HG02973 (cell line): ENCODE data around the gene PRRC2B.
"Not testable (repeated sequence)": the region's sequence is repeated elsewhere in the genome, so short reads cannot be mapped to it uniquely, and the experiment has no call there.

ENCODE experiments used
- ATAC-seq: cut with Tn5 transposase; IDR thresholded peaks from one replicate; pipeline ENCODE4 v1.9.1; 2021; ENCODE audit warnings: moderate library complexity; ENCODE audit not compliant: unreplicated experiment

The PRRC2B gene

DNA sequence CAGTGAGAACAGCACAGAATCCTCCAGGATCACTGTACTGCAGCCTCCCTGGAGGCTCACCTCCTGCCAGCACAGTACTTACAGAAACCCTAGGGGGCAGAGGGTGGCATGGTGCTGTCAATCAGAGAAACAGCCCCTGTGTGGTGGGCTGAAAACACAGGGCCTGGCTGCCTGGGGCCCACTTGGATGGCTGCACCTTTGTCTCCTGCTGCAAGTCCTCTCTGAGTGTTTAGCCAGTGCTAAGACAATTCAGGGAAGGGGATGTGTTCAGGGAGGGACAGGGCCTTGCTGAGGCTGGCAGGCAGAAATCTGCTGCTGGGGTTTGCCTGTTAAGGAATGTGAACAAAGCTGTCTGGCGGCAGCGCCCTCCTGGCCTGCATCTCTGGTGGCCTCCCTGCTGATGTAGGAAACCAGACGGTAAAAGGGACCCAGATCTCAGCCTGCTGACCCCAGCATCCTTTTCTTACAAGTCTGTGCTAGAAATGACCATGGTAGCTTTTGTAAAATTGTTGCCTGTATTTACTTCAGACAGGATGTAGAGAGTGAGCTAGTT, 39.5 kb downstream of the PRRC2B start:
- ATAC-seq = no peak

GRCh38 chr9:131434673-131435072, 40.8 kb downstream of the PRRC2B start:
- ATAC-seq = no peak

DNA sequence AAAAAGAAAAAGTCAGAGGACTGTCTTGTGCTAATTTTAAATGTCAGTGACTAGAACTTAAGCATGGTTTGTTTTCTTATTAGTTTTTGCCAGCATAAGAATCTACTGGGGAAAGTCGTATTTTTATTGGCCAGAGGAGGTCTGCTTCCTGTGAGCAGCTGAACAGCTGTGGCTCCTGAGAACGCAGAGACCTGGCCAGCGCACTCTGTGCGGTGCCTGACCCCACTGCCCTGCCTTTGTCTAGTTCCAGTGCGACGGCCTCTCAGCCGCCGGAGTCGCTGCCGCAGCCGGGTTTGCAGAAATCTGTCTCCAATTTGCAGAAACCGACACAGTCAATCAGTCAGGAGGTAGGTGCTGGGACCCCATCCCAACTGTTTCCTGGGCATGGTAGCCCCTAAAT, 42.5 kb downstream of the PRRC2B start:
- no peak for ATAC-seq

- no peak for ATAC-seq
These were observed 43.0 kb downstream of the PRRC2B start for GRCh38 chr9:131436865-131437271.

DNA sequence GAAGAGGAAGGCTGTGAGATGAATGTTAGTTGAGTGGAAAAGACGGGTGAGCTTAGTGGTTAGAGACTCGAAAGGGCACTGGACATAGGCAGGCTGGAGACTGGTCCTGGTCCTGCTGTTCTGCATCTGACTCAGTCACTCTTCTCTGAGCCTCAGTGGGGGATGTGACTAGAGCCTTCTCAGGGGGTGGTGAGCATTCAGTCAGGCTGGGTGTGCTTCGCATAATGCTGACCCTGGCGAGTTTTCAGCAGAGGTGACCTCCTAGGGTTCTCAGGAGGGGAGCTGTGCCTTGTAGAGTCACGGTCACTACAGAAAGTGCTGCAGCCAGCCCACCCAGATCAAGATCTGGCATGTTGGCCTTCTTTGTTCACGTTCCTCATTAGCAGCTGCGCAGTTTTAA, 44.3 kb downstream of the PRRC2B start:
- no peak for ATAC-seq

DNA sequence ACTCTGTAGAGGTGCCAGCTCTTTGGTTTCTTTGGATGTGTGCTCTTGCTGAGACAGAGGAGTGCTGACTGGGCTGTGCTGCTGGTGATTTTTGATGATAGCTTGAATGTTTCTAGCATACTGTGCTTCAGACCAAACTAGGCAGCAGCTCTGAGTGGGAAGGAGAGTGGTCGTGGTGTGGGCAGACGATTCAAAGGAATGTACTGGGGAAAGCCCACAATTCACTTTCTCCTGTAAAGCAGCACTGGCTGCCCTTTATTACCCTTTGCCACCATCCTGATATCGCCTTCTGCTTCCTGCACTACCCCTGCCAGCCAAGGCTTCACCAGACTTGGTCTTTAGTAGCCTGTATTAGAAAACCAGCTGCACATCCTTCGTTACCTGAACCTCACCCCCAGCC, 45.3 kb downstream of the PRRC2B start:
- no peak for ATAC-seq

DNA sequence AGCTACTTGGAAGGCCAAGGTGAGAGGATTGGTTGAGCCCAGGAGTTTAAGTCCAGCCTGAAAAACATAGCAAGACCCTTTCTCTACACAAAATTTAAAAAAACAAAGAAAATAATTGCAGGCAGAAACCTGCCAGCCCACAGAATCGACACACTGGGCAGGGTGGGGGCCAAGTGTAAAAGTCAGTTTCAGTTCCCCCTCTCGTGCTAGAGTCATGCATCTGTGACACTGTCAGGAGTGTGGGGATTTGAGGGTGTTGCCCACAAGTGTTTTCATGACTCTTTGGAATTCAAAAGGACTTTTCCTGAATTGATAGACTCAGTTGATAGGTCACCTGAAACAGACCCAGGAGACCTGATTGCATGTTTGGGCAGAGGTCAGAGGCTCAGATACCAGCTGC, 47.6 kb downstream of the PRRC2B start:
- no peak for ATAC-seq

DNA sequence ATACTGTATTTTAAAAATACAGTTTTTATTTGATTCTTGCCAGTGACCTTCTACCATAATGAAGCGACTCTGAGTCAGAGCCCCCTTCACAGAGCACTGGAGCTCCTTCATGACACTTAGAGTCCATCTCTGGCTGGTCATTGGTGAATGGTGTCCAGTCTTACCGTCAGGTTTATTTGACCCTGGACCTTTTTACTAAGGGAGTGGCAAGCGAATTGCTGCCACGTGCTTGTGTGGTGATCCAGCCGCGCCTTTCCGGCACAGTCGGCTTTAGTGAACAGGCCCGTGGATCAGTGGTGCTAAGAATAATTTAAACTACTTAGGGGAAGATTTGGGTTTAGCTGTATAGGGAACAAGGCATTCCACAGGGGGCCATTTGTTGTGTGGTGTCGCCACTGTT, 48.5 kb downstream of the PRRC2B start:
- ATAC-seq = no peak

- no peak for ATAC-seq
These were observed 49.8 kb downstream of the PRRC2B start for GRCh38 chr9:131443648-131444047.

DNA sequence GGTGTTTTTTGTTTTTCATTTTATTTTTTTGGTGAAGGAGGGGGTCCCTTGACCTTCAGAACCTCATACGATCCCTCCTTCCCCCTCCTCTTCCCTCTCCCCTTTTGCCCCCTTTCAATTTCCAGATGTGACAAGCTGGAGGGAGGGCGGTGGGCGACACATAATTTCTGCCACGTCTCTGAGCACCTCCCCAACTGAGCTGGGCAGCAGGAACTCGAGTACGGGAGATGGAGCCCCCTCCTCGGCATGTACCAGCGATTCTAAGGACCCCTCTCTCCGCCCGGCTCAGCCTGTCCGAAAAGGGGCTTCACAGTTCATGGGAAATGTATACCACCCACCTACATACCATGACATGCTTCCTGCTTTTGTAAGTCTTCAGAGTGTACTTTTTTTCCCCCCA, 52.4 kb downstream of the PRRC2B start:
- ATAC-seq = no peak

DNA sequence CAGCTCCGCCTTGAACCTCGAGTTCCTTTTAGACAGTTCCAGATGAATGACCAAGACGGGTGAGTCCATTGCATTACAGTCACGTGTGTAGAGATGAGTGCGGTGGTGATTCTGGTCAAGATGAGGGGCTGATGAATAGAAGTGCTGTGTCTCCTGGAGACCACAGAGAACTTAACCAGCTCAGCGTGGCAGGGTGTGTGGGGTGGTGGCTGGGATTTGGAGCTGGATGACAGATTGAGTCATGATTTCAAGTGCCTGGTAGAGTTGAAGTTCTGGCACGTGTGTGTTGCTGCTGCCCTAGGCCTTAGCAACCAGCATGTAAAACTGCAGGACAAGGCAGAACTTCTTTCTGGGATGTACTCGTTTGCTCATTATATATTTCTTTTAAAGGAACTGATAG, 53.3 kb downstream of the PRRC2B start:
- no peak for ATAC-seq

DNA sequence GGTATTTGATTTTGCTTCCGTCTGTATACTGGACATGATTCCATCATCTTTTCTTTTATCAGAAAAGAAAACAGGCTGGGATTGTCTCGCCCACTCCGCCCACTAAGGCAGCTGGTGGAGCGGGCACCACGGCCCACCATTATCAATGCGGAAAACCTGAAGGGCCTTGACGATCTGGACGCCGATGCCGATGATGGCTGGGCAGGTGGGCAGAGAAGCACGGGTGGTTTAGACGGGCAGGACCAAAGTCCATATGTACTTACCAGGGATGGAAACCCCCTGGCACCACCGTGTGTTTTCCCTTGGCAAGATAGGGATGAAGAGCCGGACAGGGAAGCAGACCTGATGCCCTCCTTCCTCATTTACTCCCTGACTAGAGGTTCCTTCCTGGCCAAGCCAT, 53.7 kb downstream of the PRRC2B start:
- ATAC-seq = no peak

GRCh38 chr9:131448818-131449217, 54.9 kb downstream of the PRRC2B start:
- ATAC-seq = no peak

- no peak for ATAC-seq
These were observed 55.4 kb downstream of the PRRC2B start for GRCh38 chr9:131449276-131449675.

GRCh38 chr9:131454028-131454427, 60.1 kb downstream of the PRRC2B start:
- no peak for ATAC-seq

DNA sequence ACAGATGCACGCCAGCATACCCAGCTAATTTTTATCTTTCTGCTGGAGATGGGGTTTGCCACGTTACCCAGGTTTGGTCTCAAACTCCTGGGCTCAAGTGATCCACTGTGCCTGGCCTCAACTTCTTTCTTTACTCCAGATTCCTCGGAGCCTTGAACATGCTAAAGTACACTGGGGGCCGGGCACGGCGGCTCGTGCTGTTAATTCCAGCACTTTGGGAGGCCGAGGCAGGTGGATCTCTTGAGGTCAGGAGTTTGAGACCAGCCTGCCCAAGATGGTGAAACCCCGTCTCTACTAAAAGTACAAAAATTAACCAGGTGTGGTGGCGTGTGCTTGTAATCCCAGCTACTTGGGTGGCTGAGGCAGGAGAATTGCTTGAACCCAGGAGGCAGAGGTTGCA, 61.8 kb downstream of the PRRC2B start:
- not testable (repeated sequence) for ATAC-seq

- ATAC-seq = no peak
These were observed 63.9 kb downstream of the PRRC2B start for GRCh38 chr9:131457746-131458145.

DNA sequence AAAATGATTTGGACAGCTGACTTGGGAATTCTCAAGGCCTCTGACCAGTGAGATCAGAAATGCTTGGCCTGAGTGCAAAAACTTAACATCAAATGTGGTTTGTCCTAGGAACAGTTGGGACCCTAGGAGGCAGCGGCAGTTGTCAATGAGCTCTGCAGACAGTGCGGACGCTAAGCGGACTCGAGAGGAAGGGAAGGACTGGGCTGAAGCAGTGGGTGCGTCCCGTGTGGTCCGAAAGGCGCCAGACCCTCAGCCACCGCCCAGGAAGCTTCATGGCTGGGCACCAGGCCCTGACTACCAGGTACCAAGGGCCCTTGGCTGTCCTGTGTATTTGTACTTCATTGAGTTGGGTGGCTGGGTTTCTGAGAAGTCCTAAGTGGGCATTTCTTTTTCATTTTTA, 65.2 kb downstream of the PRRC2B start:
- ATAC-seq = no peak

DNA sequence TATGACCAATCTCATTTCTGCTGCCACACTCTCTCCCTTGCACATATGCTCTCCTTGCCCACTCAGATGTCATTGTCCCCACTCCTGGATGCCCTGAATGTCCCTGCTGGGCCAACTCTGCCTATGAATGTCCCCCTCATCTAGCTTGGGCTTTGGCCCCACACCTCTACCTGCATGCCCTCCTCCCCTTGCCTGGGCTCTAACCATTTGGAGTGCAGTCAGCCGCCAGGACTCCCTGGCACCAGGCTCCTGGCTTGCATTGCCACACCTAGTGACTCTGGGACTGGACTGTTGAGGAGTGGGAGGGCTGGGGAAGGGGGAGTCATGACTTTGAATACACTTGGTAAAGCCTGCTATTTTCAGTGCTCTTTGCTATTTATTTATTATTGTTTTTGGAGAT, 67.3 kb downstream of the PRRC2B start:
- no peak for ATAC-seq

GRCh38 chr9:131464354-131465000, 70.6 kb downstream of the PRRC2B start:
- ATAC-seq = no peak

DNA sequence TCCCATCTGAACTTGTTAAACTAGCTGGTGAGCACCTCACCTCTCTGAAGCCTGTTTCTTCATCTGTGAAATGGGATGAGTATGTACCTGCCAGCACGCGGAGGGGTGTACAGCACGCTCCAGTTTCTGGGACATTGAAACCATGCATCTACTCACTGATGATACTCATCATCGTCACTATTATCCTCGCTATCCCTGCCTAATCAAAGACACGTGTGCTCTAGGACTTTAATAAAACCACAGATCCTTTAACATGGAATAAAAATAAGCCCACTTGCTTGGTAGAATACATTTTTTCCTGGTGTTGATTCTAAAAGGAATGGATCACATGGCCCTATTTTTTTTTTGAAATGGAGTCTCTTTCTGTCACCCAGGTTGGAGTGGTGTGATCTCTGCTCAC, 71.5 kb downstream of the PRRC2B start:
- no peak for ATAC-seq

GRCh38 chr9:131467214-131467935, 73.5 kb downstream of the PRRC2B start:
- no peak for ATAC-seq

DNA sequence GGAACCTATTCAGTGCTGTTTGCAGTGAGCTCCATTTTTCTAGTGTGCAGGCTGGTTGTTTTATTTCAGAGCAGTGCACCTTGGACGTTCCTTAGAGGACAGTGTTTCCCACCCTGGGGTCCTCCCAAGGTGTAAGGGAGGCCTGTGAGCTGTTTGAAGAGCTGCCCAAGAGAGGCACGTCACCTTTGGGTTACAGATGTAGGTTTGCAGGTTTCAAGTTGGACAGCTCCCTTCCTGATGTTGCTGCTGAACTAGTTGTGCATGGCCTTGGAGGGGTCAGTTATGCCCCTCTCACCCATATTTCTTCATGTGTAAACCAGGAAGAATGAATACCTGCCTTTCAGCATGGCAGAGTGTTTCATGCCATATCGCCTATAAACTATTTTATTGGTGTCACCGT, 74.1 kb downstream of the PRRC2B start:
- ATAC-seq = no peak
